GM19238 (cell line): ENCODE data around the gene M6PR.
"Not testable (repeated sequence)": the region's sequence is repeated elsewhere in the genome, so short reads cannot be mapped to it uniquely, and the experiment has no call there.

Experiments
- DNase-seq: peaks from one replicate; pipeline ENCODE4 v3.0.0; 2011; ENCODE audit warnings: low spot score; ENCODE audit not compliant: insufficient read length

Gene M6PR

GRCh38 chr12:8913702-8914032, 35.8 kb downstream of the M6PR start:
- no peak for DNase-seq

- DNase-seq, result no peak
Measured at GRCh38 chr12:8912914-8913313, 36.5 kb downstream of the M6PR start.

GRCh38 chr12:8911606-8912268, 37.7 kb downstream of the M6PR start:
- DNase-seq, result no peak

- no peak for DNase-seq
Measured at GRCh38 chr12:8909752-8910151, 39.7 kb downstream of the M6PR start.

- no peak for DNase-seq
Measured at GRCh38 chr12:8907513-8907912, 41.9 kb downstream of the M6PR start.

- no peak for DNase-seq
Measured at GRCh38 chr12:8906266-8907180, 42.9 kb downstream of the M6PR start.

- no peak for DNase-seq
Measured at GRCh38 chr12:8905546-8905945, 43.9 kb downstream of the M6PR start.

- no peak for DNase-seq
Measured at GRCh38 chr12:8904665-8905064, 44.8 kb downstream of the M6PR start.

- no peak for DNase-seq
Measured at GRCh38 chr12:8903646-8904045, 45.8 kb downstream of the M6PR start.

- DNase-seq, result not testable (repeated sequence)
Measured at GRCh38 chr12:8902703-8903102, 46.7 kb downstream of the M6PR start.

- DNase-seq, result no peak
Measured at GRCh38 chr12:8899830-8900229, 49.6 kb downstream of the M6PR start.

GRCh38 chr12:8897081-8897480, 52.4 kb downstream of the M6PR start:
- DNase-seq, result no peak

GRCh38 chr12:8894986-8895385, 54.5 kb downstream of the M6PR start:
- no peak for DNase-seq

GRCh38 chr12:8894378-8894777, 55.1 kb downstream of the M6PR start:
- DNase-seq, result no peak

GRCh38 chr12:8891976-8892375, 57.5 kb downstream of the M6PR start:
- no peak for DNase-seq
